Measurements from ENCODE around the gene ANK3.
"Not testable (repeated sequence)": the region's sequence is repeated elsewhere in the genome, so short reads cannot be mapped to it uniquely, and the experiment has no call there.

Gene ANK3

GRCh38 chr10:60048091-60048501 lies 341.6 kb downstream of the ANK3 start:
- DNase-seq (ENCODE audit: insufficient read length, low spot score): no peak
- no peak for FAIRE-seq

- no peak for FAIRE-seq
Measured at GRCh38 chr10:60045571-60045970, 344.1 kb downstream of the ANK3 start.

GRCh38 chr10:60044971-60045370 lies 344.7 kb downstream of the ANK3 start:
- DNase-seq (ENCODE audit: insufficient read length, low spot score): no peak
- FAIRE-seq: no peak

More at GRCh38 chr10:60045571-60045970, 344.1 kb downstream of the ANK3 start:
- DNase-seq (ENCODE audit: insufficient read length, low spot score): no peak

GRCh38 chr10:60044242-60044641 lies 345.4 kb downstream of the ANK3 start:
- no peak for DNase-seq (ENCODE audit: insufficient read length, low spot score)
- no peak for FAIRE-seq

- FAIRE-seq (peak; percentile 55), DNase-seq (ENCODE audit: insufficient read length, low spot score) (no peak)
Measured at GRCh38 chr10:60043561-60044241, 346.0 kb downstream of the ANK3 start.

- FAIRE-seq: no peak
- DNase-seq (ENCODE audit: insufficient read length, low spot score): no peak
Measured at GRCh38 chr10:60042914-60043313, 346.8 kb downstream of the ANK3 start.

GRCh38 chr10:60042262-60042661 lies 347.4 kb downstream of the ANK3 start:
- FAIRE-seq: no peak
- DNase-seq (ENCODE audit: insufficient read length, low spot score): no peak

GRCh38 chr10:60041489-60042133 lies 348.1 kb downstream of the ANK3 start:
- DNase-seq (ENCODE audit: insufficient read length, low spot score) (no peak), FAIRE-seq (peak; percentile 28)

- FAIRE-seq (no peak), DNase-seq (ENCODE audit: insufficient read length, low spot score) (no peak)
Measured at GRCh38 chr10:60040014-60040662, 349.5 kb downstream of the ANK3 start.

- DNase-seq (ENCODE audit: insufficient read length, low spot score) (no peak), FAIRE-seq (no peak)
Measured at GRCh38 chr10:60035984-60036383, 353.7 kb downstream of the ANK3 start.

GRCh38 chr10:60035375-60035774 lies 354.3 kb downstream of the ANK3 start:
- not testable (repeated sequence) for DNase-seq (ENCODE audit: insufficient read length, low spot score); FAIRE-seq

- FAIRE-seq: peak; percentile 78
Measured at GRCh38 chr10:60032723-60033122, 357.0 kb downstream of the ANK3 start.

GRCh38 chr10:60031664-60032063 lies 358.0 kb downstream of the ANK3 start:
- peak; percentile 93 for FAIRE-seq
- DNase-seq (ENCODE audit: insufficient read length, low spot score): peak; percentile 24

More at GRCh38 chr10:60032723-60033122, 357.0 kb downstream of the ANK3 start:
- DNase-seq (ENCODE audit: insufficient read length, low spot score): peak; percentile 14

GRCh38 chr10:60031183-60031582 lies 358.5 kb downstream of the ANK3 start:
- FAIRE-seq (no peak), DNase-seq (ENCODE audit: insufficient read length, low spot score) (no peak)

GRCh38 chr10:60029475-60029874 lies 360.2 kb downstream of the ANK3 start:
- DNase-seq (ENCODE audit: insufficient read length, low spot score) (no peak), FAIRE-seq (no peak)

- FAIRE-seq (no peak), DNase-seq (ENCODE audit: insufficient read length, low spot score) (no peak)
Measured at GRCh38 chr10:60028081-60028480, 361.6 kb downstream of the ANK3 start.

- no peak for DNase-seq (ENCODE audit: insufficient read length, low spot score)
- FAIRE-seq: no peak
Measured at GRCh38 chr10:60025279-60025678, 364.4 kb downstream of the ANK3 start.

GRCh38 chr10:60024506-60024905 lies 365.2 kb downstream of the ANK3 start:
- FAIRE-seq (no peak), DNase-seq (ENCODE audit: insufficient read length, low spot score) (no peak)

- FAIRE-seq: no peak
Measured at GRCh38 chr10:60023155-60023877, 366.4 kb downstream of the ANK3 start.

GRCh38 chr10:60021361-60021760 lies 368.3 kb downstream of the ANK3 start:
- DNase-seq (ENCODE audit: insufficient read length, low spot score) (no peak), FAIRE-seq (no peak)

More at GRCh38 chr10:60023155-60023877, 366.4 kb downstream of the ANK3 start:
- no peak for DNase-seq (ENCODE audit: insufficient read length, low spot score)

GRCh38 chr10:60016794-60017193 lies 372.9 kb downstream of the ANK3 start:
- no peak for DNase-seq (ENCODE audit: insufficient read length, low spot score)
- FAIRE-seq: no peak
